ENCODE measurements around the gene SOCS4.
"Not testable (repeated sequence)": the region's sequence is repeated elsewhere in the genome, so short reads cannot be mapped to it uniquely, and the experiment has no call there.

Gene SOCS4

DNA sequence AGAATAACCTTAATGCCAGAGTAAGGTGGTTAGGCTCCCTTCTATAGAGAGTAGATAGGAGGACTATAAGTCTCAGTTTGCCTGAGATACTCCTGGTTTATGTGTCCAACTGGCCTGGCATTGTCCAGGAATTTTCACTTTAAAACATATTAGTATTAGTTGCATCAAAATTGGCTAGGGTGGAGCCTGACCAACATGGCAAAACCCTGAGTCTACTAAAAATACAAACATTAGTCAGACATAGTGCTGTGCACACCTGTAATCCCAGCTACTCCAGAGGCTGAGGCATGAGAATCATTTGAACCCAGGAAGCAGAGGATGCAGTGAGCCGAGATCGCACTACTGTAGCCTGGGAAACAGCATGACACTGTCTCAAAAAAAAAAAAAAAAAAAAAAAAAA is 12.0 kb upstream of the SOCS4 start:
- no peak overlapping the region for H3K27ac ChIP-seq
- TF ChIP-seq, protein P1, sequence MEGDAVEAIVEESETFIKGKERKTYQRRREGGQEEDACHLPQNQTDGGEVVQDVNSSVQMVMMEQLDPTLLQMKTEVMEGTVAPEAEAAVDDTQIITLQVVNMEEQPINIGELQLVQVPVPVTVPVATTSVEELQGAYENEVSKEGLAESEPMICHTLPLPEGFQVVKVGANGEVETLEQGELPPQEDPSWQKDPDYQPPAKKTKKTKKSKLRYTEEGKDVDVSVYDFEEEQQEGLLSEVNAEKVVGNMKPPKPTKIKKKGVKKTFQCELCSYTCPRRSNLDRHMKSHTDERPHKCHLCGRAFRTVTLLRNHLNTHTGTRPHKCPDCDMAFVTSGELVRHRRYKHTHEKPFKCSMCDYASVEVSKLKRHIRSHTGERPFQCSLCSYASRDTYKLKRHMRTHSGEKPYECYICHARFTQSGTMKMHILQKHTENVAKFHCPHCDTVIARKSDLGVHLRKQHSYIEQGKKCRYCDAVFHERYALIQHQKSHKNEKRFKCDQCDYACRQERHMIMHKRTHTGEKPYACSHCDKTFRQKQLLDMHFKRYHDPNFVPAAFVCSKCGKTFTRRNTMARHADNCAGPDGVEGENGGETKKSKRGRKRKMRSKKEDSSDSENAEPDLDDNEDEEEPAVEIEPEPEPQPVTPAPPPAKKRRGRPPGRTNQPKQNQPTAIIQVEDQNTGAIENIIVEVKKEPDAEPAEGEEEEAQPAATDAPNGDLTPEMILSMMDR (IDR thresholded peaks at IDR 0.05) = no peak
- TF ChIP-seq ZFX (IDR thresholded peaks at IDR 0.05; ENCODE audit: borderline replicate concordance) = no peak

DNA sequence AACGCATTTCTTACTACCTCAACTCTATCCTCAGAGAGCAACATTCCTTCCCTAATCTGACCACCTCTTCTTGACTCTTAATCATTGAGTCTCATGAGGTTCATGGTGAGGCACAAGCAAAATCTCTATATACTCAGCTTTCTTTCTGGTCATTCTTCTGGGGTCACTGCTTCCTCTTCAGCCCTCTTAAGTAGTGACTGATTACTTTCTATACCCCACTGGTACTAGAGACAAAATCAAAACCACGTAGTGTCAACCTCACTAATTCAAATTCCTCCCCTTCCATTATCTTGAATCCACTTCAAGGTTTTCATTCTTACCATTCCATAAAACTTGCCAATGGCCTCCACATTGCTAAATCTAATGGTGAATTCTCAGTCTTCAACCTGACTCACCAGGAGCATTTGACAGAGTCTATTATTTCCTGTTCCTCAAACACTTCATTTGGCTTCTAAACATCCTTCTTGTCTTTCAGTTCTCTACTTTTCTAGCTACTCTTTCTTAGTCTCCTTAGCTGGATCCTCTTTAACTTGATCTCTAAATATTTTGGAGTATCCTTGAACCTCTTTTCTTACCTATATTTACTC is 7.0 kb upstream of the SOCS4 start:
- TF ChIP-seq, protein P1 (IDR thresholded peaks at IDR 0.05) = no peak
- no peak for TF ChIP-seq ZFX (IDR thresholded peaks at IDR 0.05; ENCODE audit: borderline replicate concordance)
- no peak overlapping the region for H3K27ac ChIP-seq

DNA sequence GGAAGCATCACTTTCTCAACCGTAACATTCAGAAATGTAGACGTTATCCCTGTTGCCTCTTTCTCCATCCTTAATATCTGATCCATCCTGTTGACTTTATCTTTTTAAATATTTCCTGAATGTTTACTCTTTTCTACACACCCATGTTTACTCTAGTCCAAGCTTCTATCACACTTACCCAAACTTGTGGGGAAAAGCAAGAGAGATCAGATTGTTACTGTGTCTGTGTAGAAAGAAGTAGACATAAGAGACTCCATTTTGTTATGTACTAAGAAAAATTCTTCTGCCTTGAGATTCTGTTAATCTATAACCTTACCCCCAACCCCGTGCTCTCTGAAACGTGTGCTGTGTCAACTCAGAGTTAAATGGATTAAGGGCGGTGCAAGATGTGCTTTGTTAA is 2.7 kb upstream of the SOCS4 start:
- peak overlapping the region; percentile 79 for H3K27ac ChIP-seq

DNA sequence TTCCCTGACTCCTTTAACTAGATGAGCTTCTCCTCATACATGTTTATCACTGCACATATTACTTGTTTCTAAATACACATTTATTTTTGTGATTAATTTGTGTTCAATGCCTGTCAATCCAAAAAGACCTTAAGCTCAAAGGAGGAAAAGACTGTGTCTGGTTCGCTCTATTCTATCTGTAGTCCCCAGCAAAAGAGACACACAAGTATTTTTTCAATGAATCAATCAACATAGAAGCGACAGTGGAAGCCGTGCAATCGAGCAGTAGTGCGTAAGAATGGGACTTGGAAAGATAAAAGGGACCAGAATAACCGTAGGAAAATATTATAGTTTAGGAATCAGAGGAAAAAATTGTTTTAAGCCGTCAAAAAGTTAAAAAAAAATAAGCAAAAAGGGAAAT is 1.1 kb upstream of the SOCS4 start:
- H3K27ac ChIP-seq = peak overlapping the region; percentile 79
- TF ChIP-seq, protein P1 (IDR thresholded peaks at IDR 0.05) = no peak
- TF ChIP-seq ZFX (IDR thresholded peaks at IDR 0.05; ENCODE audit: borderline replicate concordance) = no peak

DNA sequence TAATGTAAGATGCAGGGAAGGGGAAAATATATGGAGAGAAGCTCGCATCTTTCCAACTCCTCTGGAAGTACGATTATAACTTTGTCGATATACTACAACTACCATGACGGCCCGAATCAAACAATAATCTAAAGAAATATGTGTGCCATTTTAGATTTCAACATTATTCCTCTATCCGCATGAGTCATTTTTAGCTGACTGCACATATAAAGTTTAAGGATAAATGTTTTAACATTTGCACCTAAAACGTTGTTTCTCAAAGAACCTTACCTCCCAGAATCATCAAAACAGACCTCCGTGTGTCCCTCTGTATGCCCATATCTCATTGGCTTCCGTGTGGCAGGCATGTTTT is 619 bp upstream of the SOCS4 start:
- peak overlapping the region; percentile 79 for H3K27ac ChIP-seq
- TF ChIP-seq, protein P1 (IDR thresholded peaks at IDR 0.05) = no peak
- TF ChIP-seq ZFX (IDR thresholded peaks at IDR 0.05; ENCODE audit: borderline replicate concordance) = no peak

DNA sequence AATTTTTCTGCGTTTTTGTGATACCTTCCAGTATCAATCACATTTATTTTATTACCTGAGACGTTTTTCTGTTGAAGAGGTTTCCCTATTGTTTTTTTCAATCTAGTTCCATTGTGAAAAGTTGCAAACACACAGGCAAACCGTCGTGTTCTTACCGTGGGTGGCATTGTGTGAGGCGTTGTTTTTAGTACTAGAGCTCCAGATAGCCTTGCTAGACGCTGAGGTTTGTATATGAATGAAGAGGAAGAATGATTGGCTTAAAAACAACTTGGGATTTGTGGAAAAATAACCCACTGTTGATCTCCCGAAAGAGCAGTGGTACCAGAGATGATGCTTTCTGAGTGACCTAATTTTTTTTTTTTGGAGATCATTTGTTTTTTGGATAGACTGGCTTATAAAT is 1.0 kb downstream of the SOCS4 start:
- peak overlapping the region; percentile 79 for H3K27ac ChIP-seq
- TF ChIP-seq, protein P1 (IDR thresholded peaks at IDR 0.05) = no peak
- TF ChIP-seq ZFX (IDR thresholded peaks at IDR 0.05; ENCODE audit: borderline replicate concordance) = no peak

DNA sequence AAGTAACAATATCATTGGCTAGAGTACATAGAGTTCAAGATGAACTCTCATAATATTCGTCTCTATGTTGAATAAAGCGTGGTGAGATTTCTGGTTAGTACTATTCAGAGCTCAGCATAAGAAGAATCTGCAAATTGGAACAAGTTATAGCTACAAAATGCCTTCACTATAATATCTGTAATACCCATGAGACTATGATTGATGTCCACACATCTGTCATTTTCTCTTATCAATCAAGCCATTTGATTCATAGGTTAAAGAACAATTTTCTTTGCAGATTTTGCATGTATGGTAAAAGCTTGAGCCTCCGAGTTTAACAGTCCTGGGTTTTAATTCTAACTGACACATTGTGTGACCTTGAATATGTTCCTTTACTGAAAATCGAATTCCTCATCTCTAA is 1.4 kb downstream of the SOCS4 start:
- no peak for TF ChIP-seq ZFX (IDR thresholded peaks at IDR 0.05; ENCODE audit: borderline replicate concordance)
- TF ChIP-seq, protein P1 (IDR thresholded peaks at IDR 0.05) = no peak
- no peak overlapping the region for H3K27ac ChIP-seq

DNA sequence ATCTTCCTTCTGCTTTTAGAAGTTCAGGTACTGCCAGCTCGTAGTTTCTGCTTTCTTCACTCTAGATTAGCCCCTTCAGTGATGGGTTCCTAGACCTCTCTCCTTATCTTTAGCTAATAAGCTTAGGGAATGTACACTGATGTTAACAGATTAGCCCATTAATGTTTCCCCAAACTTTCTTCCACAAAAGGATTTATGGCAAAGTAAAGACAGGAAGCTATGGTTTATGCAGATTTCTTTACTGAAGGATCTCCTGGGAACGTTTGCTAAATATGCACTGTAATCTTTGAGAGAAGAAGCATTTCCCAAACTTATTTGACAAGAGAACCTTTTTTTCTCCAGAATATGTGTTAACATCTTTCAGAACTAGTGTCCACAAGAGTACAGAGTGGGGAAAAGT is 4.2 kb downstream of the SOCS4 start:
- H3K27ac ChIP-seq = no peak overlapping the region
- TF ChIP-seq ZFX (IDR thresholded peaks at IDR 0.05; ENCODE audit: borderline replicate concordance) = no peak
- TF ChIP-seq, protein P1 (IDR thresholded peaks at IDR 0.05) = no peak

DNA sequence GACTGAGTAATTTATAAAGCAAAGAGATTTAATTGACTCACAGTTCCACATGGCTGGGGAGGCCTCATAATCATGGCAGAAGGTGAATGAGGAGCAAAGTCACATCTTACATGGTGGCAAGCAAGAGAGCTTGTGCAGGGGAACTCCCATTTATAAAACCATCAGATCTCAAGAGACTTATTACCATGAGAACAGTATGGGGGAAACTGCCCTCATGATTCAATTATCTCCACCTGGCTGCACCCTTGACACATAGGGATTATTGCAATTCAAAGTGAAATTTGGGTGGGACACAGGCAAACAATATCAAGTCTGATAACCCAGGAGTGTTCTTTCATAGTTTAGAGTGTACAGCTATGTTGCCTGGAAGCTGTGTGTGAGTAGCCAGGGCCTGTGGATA is 11.0 kb downstream of the SOCS4 start:
- not testable (repeated sequence) for H3K27ac ChIP-seq

All from 22Rv1 (cell line).